Activated T-cell treated with anti-CD3 and anti-CD28 coated beads, Interleukin-2, amount 50 U/mL, for 48 hours (primary cell): ENCODE measurements around the gene MORN3.
"Not testable (repeated sequence)": the region's sequence is repeated elsewhere in the genome, so short reads cannot be mapped to it uniquely, and the experiment has no call there.

Experiments
- DNase-seq, 2 experiments: peaks; one replicate each; pipeline ENCODE4 v3.0.0-alpha.2; 2020

MORN3 gene

GRCh38 chr12:121637231-121637914 lies 32.1 kb downstream of the MORN3 start:
- peak; percentile 73 to 76 for DNase-seq

GRCh38 chr12:121634836-121635235 lies 34.6 kb downstream of the MORN3 start:
- DNase-seq, result no peak

GRCh38 chr12:121633833-121634196 lies 35.6 kb downstream of the MORN3 start:
- DNase-seq, result not testable (repeated sequence)

GRCh38 chr12:121632069-121632970 lies 37.1 kb downstream of the MORN3 start:
- no peak for DNase-seq

- no peak for DNase-seq
Observed at GRCh38 chr12:121630791-121631355, 38.6 kb downstream of the MORN3 start.

GRCh38 chr12:121628536-121628935 lies 40.9 kb downstream of the MORN3 start:
- peak; percentile 39 to 47 for DNase-seq

GRCh38 chr12:121628037-121628436 lies 41.4 kb downstream of the MORN3 start:
- DNase-seq, result peak in 1 of 2 experiments; percentile 54

- peak; percentile 91 to 92 for DNase-seq
Observed at GRCh38 chr12:121626853-121627640, 42.4 kb downstream of the MORN3 start.

GRCh38 chr12:121626087-121626852 lies 43.2 kb downstream of the MORN3 start, which contains the start of gene ORAI1:
Gene ORAI1 (plus strand): TSS chr12:121626530.
- peak; percentile 97 to 98 for DNase-seq

- no peak for DNase-seq
Observed at GRCh38 chr12:121620333-121620891, 49.0 kb downstream of the MORN3 start.

- no peak for DNase-seq
Observed at GRCh38 chr12:121618659-121619233, 50.7 kb downstream of the MORN3 start.

GRCh38 chr12:121614872-121615467 lies 54.5 kb downstream of the MORN3 start:
- DNase-seq, result no peak

- no peak for DNase-seq
Observed at GRCh38 chr12:121613462-121613861, 56.0 kb downstream of the MORN3 start.

GRCh38 chr12:121611306-121611705 lies 58.1 kb downstream of the MORN3 start:
- peak; percentile 67 for DNase-seq

GRCh38 chr12:121610239-121611149 lies 59.0 kb downstream of the MORN3 start:
- DNase-seq, result no peak

- no peak for DNase-seq
Observed at GRCh38 chr12:121608301-121608700, 61.2 kb downstream of the MORN3 start.

- DNase-seq, result no peak
Observed at GRCh38 chr12:121603581-121603980, 65.9 kb downstream of the MORN3 start.

GRCh38 chr12:121602766-121603165 lies 66.7 kb downstream of the MORN3 start:
- no peak for DNase-seq

- DNase-seq, result no peak
Observed at GRCh38 chr12:121600702-121601336, 68.6 kb downstream of the MORN3 start.
